ENCODE data around the gene COX8C.
A peak's percentile ranks its signal among the peaks of the same experiment; 100 is the strongest.
"Not testable (repeated sequence)": the region's sequence is repeated elsewhere in the genome, so short reads cannot be mapped to it uniquely, and the experiment has no call there.

Gene COX8C

DNA sequence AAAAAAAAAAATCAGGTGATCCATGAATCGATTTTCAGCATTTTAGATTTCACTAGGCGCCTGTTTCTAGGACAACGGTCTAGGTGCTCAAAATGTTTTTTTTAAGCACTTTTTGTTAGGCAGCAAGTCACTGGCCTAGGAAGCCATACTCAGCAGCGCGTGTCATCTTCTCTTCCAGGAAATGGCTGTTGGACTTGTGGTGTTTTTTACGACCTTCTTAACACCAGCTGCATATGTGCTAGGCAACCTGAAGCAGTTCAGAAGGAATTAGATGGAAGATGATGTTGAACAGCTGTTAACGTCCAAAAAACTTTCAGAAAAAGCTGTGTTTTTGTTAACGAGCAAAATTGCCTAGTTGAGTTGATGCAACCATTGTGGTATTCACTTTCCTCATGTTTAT, 868 bp downstream of the COX8C start:
- Histone ChIP-seq H3K4me1 (peaks cover 7% of the 10 kb centered on the region), H3K9ac (no peak overlapping the region), H3K79me2 (no peaks in the 10 kb centered on the region), H3K4me3 (ENCODE audit: low read depth, low read length) (no peak overlapping the region), H2AFZ (no peak overlapping the region), H3K4me2 (ENCODE audit: low read length) (no peak overlapping the region), H3K36me3 (ENCODE audit: control insufficient read depth, insufficient read depth, low read length) (no peaks in the 10 kb centered on the region), H3K27ac (no peak overlapping the region), H3K27me3 (ENCODE audit: control insufficient read depth, insufficient read depth, low read length) (no peaks in the 10 kb centered on the region), H3K9me3 (ENCODE audit: control insufficient read depth, low read length) (no peaks in the 10 kb centered on the region)
- TF ChIP-seq, protein P1, sequence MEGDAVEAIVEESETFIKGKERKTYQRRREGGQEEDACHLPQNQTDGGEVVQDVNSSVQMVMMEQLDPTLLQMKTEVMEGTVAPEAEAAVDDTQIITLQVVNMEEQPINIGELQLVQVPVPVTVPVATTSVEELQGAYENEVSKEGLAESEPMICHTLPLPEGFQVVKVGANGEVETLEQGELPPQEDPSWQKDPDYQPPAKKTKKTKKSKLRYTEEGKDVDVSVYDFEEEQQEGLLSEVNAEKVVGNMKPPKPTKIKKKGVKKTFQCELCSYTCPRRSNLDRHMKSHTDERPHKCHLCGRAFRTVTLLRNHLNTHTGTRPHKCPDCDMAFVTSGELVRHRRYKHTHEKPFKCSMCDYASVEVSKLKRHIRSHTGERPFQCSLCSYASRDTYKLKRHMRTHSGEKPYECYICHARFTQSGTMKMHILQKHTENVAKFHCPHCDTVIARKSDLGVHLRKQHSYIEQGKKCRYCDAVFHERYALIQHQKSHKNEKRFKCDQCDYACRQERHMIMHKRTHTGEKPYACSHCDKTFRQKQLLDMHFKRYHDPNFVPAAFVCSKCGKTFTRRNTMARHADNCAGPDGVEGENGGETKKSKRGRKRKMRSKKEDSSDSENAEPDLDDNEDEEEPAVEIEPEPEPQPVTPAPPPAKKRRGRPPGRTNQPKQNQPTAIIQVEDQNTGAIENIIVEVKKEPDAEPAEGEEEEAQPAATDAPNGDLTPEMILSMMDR (IDR thresholded peaks at IDR 0.05) = no peak

DNA sequence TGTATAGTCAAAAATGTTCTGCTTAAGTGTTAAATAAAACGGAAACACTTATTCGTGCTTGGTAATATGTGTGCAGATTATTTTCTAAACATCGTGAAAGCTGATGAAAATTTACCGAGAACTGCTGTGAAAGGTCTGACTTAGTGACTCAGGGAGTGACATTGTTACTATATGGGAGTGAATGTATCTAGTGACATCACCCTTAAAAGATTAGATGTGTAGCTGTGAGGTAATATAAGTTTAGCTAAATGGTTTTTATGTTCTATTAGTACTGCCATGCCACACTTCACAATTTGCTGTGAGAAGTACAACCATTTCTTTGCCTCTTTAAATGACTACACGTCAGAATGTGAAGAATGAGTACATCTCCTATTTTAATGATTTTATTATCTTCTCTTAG, 1.3 kb downstream of the COX8C start:
- Histone ChIP-seq H2AFZ (no peak overlapping the region), H3K36me3 (ENCODE audit: control insufficient read depth, insufficient read depth, low read length) (no peaks in the 10 kb centered on the region), H3K27ac (no peak overlapping the region), H3K79me2 (no peaks in the 10 kb centered on the region), H3K4me1 (peaks cover 7% of the 10 kb centered on the region), H3K4me3 (ENCODE audit: low read depth, low read length) (no peak overlapping the region), H3K4me2 (ENCODE audit: low read length) (no peak overlapping the region), H3K9ac (no peak overlapping the region), H3K27me3 (ENCODE audit: control insufficient read depth, insufficient read depth, low read length) (no peaks in the 10 kb centered on the region), H3K9me3 (ENCODE audit: control insufficient read depth, low read length) (no peaks in the 10 kb centered on the region)
- TF ChIP-seq, protein P1 (IDR thresholded peaks at IDR 0.05) = no peak

DNA sequence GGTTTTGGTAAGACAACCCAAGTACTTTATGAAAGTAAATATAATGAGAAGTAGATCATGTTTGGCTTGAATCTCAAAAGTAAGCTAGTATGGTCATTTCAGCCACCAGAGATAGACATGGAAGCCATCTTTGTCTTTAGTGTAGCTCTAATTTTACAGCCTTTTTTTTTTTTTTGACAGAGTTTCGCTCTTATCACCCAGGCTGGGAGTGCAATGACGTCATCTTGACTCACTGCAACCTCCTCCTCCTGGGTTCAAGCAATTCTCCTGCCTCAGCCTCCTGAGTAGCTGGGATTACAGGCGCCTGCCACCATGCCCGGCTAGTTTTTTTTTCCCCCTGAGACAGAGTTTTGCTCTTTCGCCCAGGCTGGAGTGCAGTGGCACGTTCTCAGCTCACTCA, 7.9 kb downstream of the COX8C start:
- not testable (repeated sequence) for H3K9me3 ChIP-seq (ENCODE audit: control insufficient read depth, low read length); H3K4me1 ChIP-seq; H3K27me3 ChIP-seq (ENCODE audit: control insufficient read depth, insufficient read depth, low read length); H2AFZ ChIP-seq; H3K27ac ChIP-seq; H3K4me3 ChIP-seq (ENCODE audit: low read depth, low read length); H3K9ac ChIP-seq; H3K4me2 ChIP-seq (ENCODE audit: low read length); H3K79me2 ChIP-seq; H3K36me3 ChIP-seq (ENCODE audit: control insufficient read depth, insufficient read depth, low read length)

DNA sequence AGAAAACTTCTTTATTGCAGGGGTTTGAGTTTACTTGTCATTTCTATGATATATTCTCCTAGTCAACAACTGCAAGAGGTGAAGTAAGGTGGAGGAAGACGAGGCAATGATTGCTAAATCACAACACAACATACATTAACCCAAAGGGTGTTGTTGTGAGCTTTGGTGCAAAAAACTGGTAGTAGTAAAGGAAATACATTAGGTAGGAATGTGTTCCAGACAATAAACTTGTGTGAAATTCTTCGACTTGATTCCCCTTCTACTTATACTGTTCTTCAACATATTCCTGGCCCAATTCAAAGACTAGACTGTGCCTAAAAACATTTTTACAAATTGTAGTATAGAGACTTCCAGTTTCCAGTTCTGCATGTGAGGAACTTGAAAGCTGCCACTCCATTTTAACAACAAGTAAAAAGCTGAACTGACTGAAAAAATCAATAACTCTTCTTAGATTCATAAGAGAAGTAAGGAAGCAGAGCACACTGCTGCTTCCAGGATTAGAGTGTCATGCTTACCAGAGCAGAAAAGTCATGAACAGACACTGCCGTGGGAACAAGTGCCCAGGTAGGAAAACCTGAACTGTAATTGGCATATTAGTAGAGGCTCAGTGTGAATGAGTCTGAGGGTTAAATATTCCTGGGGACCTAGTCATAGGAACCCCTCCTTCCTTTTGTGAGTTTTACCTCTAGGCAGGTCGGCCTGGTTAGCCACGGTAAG, 22.2 kb downstream of the COX8C start:
- Histone ChIP-seq H3K4me3 (ENCODE audit: low read depth, low read length) (no peak overlapping the region), H3K4me2 (ENCODE audit: low read length) (no peak overlapping the region), H3K79me2 (no peaks in the 10 kb centered on the region)

DNA sequence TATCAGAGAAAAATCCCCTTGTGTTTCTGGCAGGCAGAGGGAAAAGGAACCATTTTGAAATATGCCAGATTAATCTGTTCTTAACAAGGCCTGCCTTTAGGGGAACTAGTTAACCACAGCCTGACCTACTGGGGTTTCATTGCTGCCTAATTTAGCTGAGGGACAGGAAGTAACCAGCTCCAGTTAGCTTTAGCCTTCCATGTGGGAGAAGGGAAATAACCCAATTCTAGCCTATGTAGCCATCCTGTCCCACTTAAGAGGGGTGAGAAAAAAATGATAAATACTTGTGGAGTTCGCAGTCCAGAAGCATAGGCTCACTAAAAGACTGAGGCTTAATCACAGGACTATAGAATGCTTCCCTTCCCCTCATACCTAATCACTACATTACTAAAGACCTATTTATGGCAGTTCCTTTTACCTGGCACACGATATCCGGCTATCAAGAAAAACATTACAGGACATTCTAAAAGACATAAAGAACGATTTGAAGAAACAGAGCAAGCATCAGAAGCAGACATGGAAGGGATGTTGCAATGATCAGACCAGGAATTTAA, 22.8 kb downstream of the COX8C start:
- H3K36me3 ChIP-seq (ENCODE audit: control insufficient read depth, insufficient read depth, low read length) = no peaks in the 10 kb centered on the region
- H3K4me3 ChIP-seq (ENCODE audit: low read depth, low read length) = no peak overlapping the region
- H3K4me2 ChIP-seq (ENCODE audit: low read length) = no peak overlapping the region
- TF ChIP-seq, protein P1 (IDR thresholded peaks at IDR 0.05) = no peak
- H3K27me3 ChIP-seq (ENCODE audit: control insufficient read depth, insufficient read depth, low read length) = no peaks in the 10 kb centered on the region
- H2AFZ ChIP-seq = peak overlapping the region; percentile 63
- no peaks in the 10 kb centered on the region for H3K79me2 ChIP-seq
- H3K9me3 ChIP-seq (ENCODE audit: control insufficient read depth, low read length) = no peaks in the 10 kb centered on the region
- H3K4me1 ChIP-seq = peaks cover 5% of the 10 kb centered on the region
- H3K27ac ChIP-seq = no peak overlapping the region
- H3K9ac ChIP-seq = no peak overlapping the region

More for the DNA sequence above, 22.2 kb downstream of the COX8C start:
- Histone ChIP-seq H3K9ac (no peak overlapping the region), H3K27me3 (ENCODE audit: control insufficient read depth, insufficient read depth, low read length) (no peaks in the 10 kb centered on the region), H3K36me3 (ENCODE audit: control insufficient read depth, insufficient read depth, low read length) (no peaks in the 10 kb centered on the region), H3K4me1 (peaks cover 5% of the 10 kb centered on the region), H3K27ac (no peak overlapping the region), H2AFZ (peak overlapping the region; percentile 63), H3K9me3 (ENCODE audit: control insufficient read depth, low read length) (no peaks in the 10 kb centered on the region)
- TF ChIP-seq, protein P1 (IDR thresholded peaks at IDR 0.05) = no peak
